GM19395 (cell line): Measurements from ENCODE around the gene ARFGEF2.
"Not testable (repeated sequence)": the region's sequence is repeated elsewhere in the genome, so short reads cannot be mapped to it uniquely, and the experiment has no call there.

ENCODE experiments used
- ATAC-seq: cut with Tn5 transposase; IDR thresholded peaks from one replicate; pipeline ENCODE4 v1.9.1; 2021; ENCODE audit warnings: mild to moderate bottlenecking, moderate library complexity; ENCODE audit not compliant: unreplicated experiment

ARFGEF2 gene

DNA sequence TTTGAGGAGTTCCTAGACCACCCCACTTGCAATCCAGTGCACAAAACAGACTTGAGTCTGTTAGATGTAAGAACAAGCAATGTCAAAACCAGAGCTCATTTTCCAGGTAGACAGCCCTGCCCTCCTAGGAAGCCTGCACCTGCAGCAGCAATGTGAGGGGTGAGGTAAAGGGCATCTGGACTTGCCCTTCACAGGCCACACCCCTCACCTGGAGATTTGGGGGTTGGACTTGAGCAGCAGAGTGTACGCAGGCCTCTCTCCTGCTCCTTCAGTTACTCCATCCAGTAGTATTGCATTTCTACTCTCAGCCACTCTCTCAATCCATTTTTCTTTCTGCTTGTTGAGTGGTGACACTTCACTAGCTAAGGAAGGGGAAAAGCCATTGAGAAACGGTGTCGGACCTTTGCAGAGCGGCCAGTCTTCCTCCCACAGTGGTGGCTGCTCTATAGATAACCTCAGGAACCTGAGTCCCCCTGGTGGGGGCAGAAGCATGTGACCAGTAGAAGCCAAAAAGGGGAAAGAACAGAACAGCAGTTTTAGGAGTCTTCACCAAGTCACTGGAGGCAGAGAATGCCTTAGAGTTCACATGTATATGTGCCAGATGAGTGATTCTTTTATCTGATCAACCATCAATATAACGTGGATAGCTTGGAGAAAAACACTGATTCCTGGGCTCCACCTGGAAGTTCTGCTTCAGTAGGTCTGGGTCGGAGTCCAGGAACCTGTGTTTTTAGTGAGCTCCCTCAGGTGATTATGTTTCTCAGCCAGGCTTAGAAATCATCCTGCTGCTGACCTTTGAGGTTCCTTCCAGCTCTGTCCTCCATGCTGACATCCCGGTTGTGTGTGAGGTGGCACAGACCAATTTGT is 28.0 kb downstream of the ARFGEF2 start:
- ATAC-seq = no peak

DNA sequence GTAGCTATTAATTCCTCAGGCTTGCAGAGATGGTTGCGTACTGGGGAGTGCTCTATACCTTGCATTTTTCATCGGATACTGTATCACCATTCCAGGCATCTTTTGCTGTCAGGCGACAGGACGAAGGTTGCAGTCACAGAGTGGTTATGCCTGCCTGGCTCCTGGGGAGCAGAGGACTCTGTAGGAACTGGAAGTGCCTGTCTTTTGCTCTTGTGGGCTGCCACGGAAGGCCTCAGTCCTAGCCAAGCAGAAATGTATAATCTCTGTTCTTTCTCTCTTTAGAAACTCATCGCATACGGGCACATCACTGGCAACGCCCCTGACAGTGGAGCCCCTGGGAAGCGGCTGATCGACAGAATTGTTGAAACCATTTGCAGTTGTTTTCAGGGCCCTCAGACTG is 29.5 kb downstream of the ARFGEF2 start:
- no peak for ATAC-seq

DNA sequence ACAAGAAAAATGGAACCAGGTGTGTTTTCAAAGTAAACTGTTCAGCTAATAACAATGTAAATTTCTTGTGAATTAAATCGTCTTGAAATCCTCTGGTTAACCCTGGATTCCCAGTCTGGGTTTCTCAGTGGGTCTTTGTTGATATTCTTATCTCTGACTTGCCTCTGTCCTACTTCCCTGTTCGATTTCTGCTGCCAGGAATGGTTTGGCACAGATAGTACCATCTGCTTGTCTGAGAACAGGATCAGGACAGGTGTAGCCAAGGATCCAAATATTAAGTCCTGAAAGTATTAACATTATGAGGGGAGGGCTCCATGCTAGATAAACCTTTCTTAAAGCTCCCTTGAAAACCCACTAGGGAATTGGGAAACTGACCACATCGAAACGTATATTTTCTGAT is 30.1 kb downstream of the ARFGEF2 start:
- ATAC-seq = no peak

DNA sequence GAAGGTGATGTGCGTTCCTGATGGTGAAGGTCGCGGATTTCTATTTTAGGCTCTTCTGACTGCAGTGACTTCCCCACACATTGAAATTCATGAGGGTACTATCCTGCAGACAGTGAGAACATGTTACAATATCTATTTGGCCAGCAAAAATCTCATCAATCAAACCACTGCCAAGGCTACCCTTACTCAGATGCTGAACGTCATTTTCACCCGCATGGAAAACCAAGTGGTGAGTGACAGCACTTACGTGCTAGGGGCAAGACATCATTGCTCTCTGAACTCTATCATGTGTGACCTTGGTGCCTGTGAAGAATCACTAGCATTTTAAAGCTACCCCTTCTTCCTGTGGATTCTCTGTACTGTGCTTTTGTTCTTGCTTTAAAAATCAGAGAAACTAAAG is 31.1 kb downstream of the ARFGEF2 start:
- ATAC-seq = no peak

DNA sequence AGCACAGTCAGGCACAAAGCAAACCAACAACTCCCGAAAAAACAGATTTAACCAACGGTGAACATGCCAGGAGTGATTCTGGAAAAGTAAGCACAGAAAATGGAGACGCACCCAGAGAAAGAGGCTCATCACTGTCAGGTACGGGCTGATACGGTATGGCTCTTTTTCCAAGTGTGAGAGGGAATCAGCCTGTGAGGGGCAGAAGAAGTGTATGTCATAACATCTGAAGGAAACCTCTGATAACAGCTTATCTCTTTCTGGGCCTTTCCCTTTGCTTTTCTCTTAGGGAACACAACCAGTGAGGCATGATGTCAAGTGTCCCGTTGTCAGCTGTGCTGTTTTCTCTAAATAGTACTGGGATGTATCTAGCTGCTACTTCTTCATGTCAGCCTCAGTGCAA is 32.1 kb downstream of the ARFGEF2 start:
- ATAC-seq = no peak

DNA sequence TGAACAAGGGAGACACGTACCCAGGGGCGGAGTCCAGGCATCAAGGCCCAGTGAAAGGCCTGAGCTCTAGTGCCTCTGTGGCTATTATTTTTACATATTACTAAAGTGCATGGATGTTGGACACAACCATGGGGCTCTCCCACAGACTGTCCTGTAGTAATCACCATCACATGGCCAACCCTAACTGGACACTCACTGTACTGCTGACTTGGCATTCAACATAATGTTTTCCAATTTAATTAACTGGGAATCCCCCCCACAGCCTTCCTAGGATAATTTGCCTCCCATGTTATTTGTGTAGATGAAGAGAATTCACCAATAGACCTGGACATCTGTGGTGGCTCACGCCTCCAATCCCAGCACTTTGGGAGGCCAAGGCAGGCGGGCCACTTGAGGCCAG is 34.5 kb downstream of the ARFGEF2 start:
- no peak for ATAC-seq

DNA sequence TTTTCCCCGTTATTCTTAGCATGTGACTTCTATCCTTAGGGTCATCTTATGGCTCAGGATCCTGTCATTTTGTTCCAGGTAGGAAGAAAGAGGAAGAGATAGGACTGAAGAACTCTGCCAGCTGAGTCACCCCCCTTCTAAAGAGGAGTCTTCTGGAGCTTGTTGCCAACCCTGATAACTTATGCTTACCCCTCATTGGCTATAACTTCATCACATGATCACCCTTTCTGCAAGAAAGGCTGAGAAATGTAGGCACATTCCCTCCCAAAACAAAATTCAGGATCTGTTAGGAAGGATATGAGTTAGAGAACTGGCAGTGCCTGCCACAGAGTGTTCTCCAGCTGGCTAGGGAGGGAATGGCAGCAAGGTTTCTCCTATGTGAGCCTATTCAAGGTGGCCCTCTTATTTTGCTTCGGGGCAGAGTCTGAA is 35.6 kb downstream of the ARFGEF2 start:
- no peak for ATAC-seq

DNA sequence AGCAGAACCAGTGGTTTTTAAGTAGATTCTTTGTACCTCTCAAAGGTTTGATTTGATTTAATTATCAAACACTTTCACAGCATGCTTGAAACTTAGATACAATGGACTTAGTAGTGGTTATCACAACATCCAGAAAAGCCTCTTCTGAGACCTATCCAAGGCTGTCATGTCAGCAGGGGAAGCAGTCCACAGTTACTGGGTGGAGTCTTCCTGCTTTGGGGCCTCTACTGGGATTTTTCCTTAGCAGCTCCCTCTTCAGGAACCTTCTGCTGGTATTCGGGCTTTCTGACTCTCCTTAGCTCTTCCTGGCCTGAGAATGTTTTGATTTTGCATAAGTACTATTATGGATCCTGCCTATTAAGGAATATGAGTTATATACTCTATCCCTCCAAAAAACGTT is 36.0 kb downstream of the ARFGEF2 start:
- ATAC-seq = no peak

DNA sequence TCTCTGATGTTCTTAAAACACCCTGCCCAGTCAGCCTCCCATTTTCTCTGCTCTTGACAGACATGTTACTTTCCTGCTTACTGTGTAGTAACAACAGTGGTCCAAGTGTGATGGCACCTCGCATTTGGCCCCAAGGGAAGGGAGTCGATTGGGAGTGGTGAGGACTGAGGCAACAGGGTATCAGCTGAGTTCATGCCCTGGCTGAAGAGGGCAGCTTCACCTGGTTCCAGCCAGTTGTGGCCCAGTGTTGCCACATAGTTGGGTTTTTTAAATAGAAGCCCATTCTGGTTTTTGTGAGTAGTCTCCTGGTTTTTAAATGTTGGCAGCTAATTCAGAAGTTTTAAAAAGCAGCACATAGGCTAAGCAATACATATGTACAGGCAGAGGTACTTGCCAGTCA is 37.2 kb downstream of the ARFGEF2 start:
- ATAC-seq = no peak

DNA sequence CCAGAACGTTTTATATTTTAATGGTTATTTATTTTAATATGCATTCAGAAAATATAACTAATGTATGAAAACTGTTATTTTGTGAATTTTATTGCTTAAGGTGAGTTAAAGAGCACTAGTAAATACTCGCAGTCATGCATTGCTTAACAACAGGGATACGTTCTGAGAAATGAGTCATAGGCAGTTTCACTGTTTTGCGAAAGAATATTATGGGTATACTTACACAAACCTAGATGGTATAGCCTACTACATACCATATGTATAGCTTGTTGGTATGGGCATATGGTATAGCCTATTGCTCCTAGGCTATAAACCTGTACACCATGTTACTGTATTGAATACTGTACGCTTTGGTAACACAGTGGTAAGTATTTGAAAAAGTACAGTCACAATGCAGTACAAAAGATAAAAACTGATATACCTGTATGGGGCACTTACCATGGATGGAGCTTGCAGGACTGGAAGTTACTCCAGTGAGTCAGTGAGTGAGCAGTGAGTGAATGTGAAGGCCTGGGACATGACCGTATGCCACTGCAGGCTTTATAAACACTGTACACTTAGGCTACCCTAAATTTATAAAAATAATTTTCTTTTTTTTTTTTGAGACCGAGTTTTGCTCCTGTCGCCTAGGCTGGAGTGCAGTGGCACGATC is 38.5 kb downstream of the ARFGEF2 start:
- no peak for ATAC-seq

DNA sequence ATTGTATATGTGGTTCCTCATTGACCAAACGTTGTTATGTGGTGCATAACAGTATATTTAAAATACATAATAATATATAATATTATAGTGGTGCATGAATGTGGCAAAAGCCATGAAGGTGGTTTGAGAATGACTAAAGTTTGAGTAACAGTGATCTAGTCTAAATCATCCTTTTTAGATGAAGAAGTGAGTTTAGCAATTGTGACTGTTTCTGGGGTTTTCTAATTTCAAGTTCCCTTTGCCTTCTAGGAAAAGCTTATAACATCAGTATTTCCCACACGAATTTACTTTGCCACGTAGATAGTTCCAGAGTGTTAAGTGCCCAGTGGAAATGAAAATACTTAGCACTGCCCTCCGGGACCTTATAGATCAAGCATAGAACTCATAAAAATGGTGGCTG is 40.9 kb downstream of the ARFGEF2 start:
- ATAC-seq = no peak

DNA sequence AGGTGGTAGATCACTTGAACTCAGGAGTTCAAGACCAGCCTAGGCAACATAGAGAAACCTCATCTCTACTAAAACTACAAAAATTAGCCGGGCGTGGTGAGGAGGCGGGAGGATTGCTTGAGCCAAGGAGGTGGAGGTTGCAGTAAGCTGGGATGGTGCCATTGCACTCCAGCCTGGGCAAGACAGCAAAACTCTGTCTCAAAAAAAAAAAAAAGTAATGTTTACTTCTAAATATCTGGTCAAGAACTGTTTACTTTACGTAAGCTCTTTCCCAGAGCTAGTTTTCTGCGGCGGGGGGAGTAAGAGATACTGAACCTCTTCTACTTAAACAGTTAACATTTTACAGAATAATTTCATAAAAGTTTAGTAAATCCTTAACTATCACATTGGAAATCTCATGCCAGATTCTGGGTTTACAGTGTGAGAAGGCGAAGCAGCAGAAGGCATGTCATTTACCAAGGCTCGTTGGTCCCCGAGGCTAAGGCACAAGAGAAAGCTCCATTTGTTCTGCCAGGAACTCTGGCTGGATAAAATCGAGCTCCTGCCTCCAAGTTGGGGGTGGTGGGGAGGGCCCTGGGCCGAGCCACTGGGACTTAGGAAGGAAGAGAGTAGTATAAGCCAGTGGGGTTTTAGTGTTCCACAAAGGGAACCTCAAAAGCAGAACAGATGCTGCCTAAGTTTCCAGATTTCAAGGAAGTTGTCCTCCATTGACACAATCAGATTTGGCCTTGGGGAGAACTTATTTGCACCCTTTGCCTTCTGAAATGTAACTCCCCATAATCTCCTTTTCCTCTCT is 41.7 kb downstream of the ARFGEF2 start:
- ATAC-seq = no peak

DNA sequence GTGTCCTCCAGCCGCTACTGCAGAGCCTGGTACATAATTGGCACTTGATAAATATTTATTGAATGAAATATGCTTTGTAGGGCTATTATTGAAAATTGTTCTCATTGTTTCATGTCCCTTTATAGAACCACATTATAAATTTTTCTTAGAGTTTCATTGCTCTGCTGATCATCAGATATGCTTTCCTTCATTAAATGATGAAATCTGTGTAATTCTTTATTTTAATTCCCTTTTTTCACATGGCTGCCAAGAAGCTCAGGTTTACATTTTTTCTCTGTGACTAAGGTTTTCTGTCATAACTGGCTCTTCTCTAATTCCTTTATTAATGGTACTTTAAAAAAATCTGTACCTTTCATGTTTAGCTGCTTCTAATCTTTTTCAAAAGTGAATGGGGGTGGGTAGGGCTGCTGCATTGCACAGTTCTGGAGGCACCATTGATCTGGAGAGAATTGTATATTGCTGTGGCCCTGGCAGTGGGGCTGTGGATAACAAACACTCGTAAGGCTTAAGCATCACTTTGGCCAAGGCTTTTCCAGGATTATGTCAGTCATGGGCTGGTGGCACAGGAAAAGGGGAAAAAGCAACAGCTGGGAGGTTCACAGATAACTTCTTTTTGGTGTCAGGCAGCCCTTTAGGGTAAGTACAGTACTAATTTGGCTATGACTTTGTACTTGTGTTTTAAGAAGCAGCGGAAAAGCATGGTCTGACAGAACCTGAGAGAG is 43.8 kb downstream of the ARFGEF2 start:
- ATAC-seq = no peak

DNA sequence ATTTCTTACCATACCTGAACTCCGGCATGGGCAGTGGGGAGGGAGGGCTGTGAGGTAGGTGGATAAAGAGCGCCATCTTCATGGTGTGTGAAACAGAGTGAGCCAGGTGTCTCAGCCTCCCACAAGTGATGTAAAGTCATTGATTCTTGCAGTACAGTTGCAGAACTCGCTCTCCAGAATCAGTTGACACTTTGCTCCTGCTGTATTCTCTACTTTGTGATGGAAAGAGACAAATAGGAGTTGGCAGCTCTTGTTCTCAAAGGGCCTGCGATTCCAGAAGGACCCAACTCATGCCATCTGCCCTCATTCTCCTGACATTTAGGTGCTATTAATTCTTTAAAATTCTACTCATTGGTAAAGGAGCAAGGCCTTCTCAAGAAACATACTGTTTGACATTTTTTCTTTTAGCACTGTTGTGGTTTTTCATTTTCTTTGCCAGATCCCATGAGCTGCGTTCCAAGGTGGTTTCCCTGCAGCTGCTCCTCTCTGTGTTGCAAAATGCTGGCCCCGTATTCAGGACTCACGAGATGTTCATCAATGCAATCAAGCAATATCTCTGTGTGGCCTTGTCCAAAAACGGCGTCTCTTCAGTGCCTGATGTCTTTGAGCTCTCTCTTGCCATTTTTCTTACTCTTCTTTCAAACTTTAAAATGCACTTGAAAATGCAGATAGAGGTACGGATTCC is 49.3 kb downstream of the ARFGEF2 start:
- ATAC-seq = no peak

DNA sequence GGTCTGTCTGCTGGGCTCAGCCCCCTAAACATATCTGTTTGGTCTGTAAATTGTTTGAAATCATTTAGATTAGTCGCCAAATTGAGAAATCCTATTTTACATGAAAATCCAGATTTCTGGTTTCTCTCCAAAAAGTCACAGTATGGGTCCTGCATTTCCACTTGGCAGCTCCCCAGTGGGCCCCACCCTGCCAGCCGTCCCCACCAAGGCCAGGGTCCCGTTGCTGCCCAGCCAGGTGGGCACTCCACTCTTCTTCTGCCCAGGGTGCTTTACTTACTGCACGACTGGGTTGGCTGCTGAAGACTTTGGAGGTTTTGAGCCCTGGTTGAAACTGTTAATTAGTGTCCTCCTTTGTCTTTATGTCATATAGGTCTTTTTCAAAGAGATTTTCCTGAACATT is 50.4 kb downstream of the ARFGEF2 start:
- no peak for ATAC-seq

DNA sequence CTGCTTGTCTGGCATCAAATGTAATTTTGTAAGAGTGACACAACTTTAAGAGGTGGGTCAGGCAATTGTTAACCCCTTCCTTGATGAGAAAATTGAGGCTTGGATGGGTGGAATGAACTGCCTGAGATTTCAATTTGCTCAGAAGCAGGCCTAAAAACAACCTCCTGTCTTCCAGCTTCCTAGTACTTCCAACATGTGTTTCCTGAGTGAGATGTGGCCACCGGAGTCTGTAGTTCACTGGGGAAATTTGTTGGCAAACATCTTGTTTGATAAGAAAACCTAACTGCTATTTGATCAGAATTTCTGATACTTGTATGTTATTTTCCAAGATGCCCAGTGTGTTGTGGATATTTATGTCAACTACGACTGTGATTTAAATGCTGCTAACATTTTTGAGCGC is 51.3 kb downstream of the ARFGEF2 start:
- no peak for ATAC-seq

DNA sequence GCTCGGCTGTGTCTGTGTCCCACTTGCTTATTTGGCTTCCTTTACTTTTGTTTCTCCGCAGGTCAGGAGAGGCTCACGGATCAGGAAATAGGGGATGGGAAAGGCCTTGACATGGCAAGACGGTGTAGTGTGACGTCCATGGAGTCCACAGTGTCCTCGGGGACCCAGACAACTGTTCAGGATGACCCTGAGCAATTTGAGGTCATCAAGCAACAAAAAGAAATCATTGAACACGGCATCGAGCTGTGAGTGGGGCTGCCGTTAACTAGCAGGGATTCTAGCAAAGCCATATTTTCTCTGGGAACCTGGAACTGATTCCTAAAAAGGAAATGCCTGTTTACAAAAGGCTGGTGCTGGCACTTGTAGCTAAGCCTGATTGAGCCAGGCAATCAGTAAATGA is 54.4 kb downstream of the ARFGEF2 start:
- ATAC-seq = no peak

DNA sequence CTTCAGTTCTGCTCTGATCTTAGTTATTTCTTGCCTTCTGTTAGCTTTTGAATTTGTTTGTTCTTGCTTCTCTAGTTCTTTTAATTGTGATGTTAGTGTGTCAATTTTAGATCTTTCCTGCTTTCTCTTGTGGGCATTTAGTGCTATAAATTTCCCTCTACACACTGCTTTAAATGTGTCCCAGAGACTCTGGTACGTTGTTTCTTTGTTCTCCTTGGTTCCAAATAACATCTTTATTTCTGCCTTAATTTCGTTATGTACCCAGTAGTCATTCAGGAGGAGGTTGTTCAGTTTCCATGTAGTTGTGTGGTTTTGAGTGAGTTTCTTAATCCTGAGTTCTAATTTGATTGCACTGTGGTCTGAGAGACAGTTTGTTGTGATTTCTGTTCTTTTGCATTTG is 58.5 kb downstream of the ARFGEF2 start:
- not testable (repeated sequence) for ATAC-seq

DNA sequence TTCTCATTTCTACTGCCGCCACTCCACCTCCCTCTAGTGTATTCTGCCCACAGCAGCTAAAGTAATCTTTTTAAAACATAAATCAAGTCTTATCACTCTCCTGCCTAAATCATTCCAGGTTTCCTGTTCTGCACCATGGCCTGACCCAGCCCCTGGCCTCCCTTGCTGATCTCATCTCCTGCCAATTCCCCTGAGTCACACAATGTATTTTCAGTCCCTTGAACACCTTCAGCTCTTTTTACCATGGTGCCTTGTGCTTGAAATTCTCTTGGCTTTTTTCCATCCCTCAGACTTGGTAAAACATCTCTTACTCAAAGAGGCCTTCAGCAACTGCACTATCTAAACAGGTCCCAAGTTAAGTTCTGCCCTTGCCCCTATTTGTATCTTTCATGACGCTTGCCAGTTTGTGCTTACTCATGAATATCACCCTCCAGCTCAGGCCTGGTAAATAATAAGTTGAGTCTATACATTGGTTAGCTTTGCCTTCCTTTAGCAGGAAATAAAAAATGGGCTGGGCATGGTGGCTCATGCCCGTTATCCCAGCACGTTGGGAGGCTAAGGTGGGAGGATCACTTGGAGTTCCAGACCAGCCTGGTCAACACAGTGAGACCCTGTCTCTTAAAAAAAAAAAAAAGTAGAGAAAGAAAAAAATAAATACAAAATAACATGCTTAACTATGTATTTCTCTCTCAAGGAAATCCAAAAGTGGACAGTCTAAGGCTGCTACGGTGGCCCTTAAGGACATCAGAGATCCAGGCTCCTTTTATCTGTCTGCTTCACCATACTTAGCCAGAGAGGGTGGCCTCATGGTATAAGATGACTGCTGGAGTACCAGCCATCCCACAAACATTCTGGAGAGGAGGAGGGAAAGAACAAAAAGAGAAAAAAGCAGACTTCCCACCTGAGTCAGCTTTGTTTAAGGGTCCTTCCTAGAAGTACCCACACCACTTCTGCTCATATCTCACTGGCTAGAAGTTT is 62.2 kb downstream of the ARFGEF2 start:
- ATAC-seq = no peak
